ENCODE data around the gene TSPAN12. TPM values are rescaled to one million over a fixed set of nuclear protein-coding genes. Genes with fewer than 3 reads are reported as not detected.

Gene TSPAN12
- polyA plus RNA-seq, 1 experiment, result 6.9 TPM

- ChIA-PET POLR2A (no interaction called here), CTCF (no interaction called here)
- H3K9me3 ChIP-seq (ENCODE audit: control insufficient read depth, insufficient read depth, low read length), result no peaks in the 10 kb centered on the region
These were observed 21.3 kb downstream of the TSPAN12 start for GRCh38 chr7:120836556-120837115.

GRCh38 chr7:120834726-120835125 is 23.2 kb downstream of the TSPAN12 start:
- TF ChIP-seq CTCF (IDR thresholded peaks at IDR 0.05; ENCODE audit: low read depth, low read length), result no peak
- Histone ChIP-seq H3K9me3 (ENCODE audit: control insufficient read depth, insufficient read depth, low read length) (no peaks in the 10 kb centered on the region), H3K4me3 (ENCODE audit: low read depth, low read length) (no peak overlapping the region), H3K27ac (ENCODE audit: low read depth, low read length) (no peak overlapping the region), H3K27me3 (ENCODE audit: control insufficient read depth, insufficient read depth, low read length) (no peaks in the 10 kb centered on the region)
- CTCF ChIA-PET, result interaction anchor here (0.6 to 1.3 kb wide), 3 partner anchors 111 to 1303 kb away, joined by 3 read pairs; no protein-coding TSS in a partner anchor
- DNase-seq (ENCODE audit: low read depth, low spot score), result no peak
- POLR2A ChIA-PET, result no interaction called here

More at GRCh38 chr7:120836556-120837115, 21.3 kb downstream of the TSPAN12 start:
- DNase-seq (ENCODE audit: low read depth, low spot score), result no peak
- no peaks in the 10 kb centered on the region for H3K27me3 ChIP-seq (ENCODE audit: control insufficient read depth, insufficient read depth, low read length)
- TF ChIP-seq CTCF (IDR thresholded peaks at IDR 0.05; ENCODE audit: low read depth, low read length), result no peak
- H3K4me3 ChIP-seq (ENCODE audit: low read depth, low read length), result no peak overlapping the region
- no peak overlapping the region for H3K27ac ChIP-seq (ENCODE audit: low read depth, low read length)

GRCh38 chr7:120833546-120833945 is 24.4 kb downstream of the TSPAN12 start:
- no peak for TF ChIP-seq CTCF (IDR thresholded peaks at IDR 0.05; ENCODE audit: low read depth, low read length)
- ChIA-PET CTCF (interaction anchor here (0.6 to 0.8 kb wide), 2 partner anchors 41 to 69 kb away, joined by 3 read pairs; no protein-coding TSS in a partner anchor), POLR2A (interaction anchor here (0.9 kb wide), 1 partner anchor 24 kb away, joined by 5 read pairs; no protein-coding TSS in a partner anchor)
- Histone ChIP-seq H3K9me3 (ENCODE audit: control insufficient read depth, insufficient read depth, low read length) (no peaks in the 10 kb centered on the region), H3K27me3 (ENCODE audit: control insufficient read depth, insufficient read depth, low read length) (no peaks in the 10 kb centered on the region), H3K4me3 (ENCODE audit: low read depth, low read length) (no peak overlapping the region), H3K27ac (ENCODE audit: low read depth, low read length) (no peak overlapping the region)
- no peak for DNase-seq (ENCODE audit: low read depth, low spot score)

- DNase-seq (ENCODE audit: low read depth, low spot score), result no peak
- ChIA-PET POLR2A (no interaction called here), CTCF (interaction anchor here (0.6 to 0.8 kb wide), 2 partner anchors 41 to 70 kb away, joined by 3 read pairs; no protein-coding TSS in a partner anchor)
These were observed 25.1 kb downstream of the TSPAN12 start for GRCh38 chr7:120832803-120833202.

More at GRCh38 chr7:120832803-120833202, 25.1 kb downstream of the TSPAN12 start:
- H3K27me3 ChIP-seq (ENCODE audit: control insufficient read depth, insufficient read depth, low read length), result no peaks in the 10 kb centered on the region
- no peak overlapping the region for H3K27ac ChIP-seq (ENCODE audit: low read depth, low read length)
- no peaks in the 10 kb centered on the region for H3K9me3 ChIP-seq (ENCODE audit: control insufficient read depth, insufficient read depth, low read length)
- TF ChIP-seq CTCF (IDR thresholded peaks at IDR 0.05; ENCODE audit: low read depth, low read length), result no peak
- H3K4me3 ChIP-seq (ENCODE audit: low read depth, low read length), result no peak overlapping the region
